ENCODE results near the gene PLEKHB1.
"Not testable (repeated sequence)": the region's sequence is repeated elsewhere in the genome, so short reads cannot be mapped to it uniquely, and the experiment has no call there.

Gene PLEKHB1

DNA sequence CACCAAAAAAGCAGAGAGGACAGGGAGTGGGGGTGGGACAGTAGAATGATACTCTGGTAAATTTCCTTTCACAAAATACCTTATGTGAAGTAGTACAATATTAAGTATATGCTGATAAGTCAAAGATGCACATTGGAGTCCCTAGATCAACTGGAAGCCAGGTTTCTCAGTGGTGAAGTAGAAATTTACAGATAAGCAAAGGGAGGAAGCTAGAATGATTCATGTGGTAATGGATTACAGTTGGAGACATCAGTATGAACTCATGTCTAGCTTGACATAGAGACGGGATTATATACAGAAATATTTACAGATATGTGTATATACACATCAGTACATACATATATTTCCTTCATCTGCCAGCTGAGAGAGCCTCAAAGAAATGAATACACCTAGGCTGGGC lies 21.5 kb downstream of the PLEKHB1 start:
- no peak overlapping the region for H3K4me3 ChIP-seq (ENCODE audit: low read depth, low read length)
- no peak for DNase-seq (ENCODE audit: low read depth)
- TF ChIP-seq, protein P1, sequence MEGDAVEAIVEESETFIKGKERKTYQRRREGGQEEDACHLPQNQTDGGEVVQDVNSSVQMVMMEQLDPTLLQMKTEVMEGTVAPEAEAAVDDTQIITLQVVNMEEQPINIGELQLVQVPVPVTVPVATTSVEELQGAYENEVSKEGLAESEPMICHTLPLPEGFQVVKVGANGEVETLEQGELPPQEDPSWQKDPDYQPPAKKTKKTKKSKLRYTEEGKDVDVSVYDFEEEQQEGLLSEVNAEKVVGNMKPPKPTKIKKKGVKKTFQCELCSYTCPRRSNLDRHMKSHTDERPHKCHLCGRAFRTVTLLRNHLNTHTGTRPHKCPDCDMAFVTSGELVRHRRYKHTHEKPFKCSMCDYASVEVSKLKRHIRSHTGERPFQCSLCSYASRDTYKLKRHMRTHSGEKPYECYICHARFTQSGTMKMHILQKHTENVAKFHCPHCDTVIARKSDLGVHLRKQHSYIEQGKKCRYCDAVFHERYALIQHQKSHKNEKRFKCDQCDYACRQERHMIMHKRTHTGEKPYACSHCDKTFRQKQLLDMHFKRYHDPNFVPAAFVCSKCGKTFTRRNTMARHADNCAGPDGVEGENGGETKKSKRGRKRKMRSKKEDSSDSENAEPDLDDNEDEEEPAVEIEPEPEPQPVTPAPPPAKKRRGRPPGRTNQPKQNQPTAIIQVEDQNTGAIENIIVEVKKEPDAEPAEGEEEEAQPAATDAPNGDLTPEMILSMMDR (IDR thresholded peaks at IDR 0.05; ENCODE audit: control insufficient read depth, extremely low read depth, insufficient read depth): no peak

DNA sequence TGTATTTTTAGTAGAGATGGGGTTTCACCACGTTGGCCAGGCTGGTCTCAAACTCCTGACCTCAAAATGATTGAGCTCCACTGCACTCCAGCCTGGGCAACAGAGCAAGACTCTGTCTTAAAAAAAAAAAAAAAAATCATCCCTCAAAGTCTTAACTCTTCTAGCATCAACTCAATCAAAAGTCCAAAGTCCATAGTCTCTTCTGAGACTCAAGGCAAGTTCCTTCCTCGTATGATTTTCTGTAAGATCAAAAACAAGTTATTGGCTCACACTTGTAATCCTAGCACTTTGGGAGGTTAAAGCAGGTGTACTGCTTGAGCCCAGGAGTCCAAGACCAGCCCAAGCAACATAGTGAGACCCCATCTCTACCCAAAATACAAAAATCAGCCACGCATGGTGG lies 24.4 kb downstream of the PLEKHB1 start:
- TF ChIP-seq, protein P1 (IDR thresholded peaks at IDR 0.05; ENCODE audit: control insufficient read depth, extremely low read depth, insufficient read depth): no peak
- DNase-seq (ENCODE audit: low read depth): no peak
- no peak overlapping the region for H3K4me3 ChIP-seq (ENCODE audit: low read depth, low read length)

DNA sequence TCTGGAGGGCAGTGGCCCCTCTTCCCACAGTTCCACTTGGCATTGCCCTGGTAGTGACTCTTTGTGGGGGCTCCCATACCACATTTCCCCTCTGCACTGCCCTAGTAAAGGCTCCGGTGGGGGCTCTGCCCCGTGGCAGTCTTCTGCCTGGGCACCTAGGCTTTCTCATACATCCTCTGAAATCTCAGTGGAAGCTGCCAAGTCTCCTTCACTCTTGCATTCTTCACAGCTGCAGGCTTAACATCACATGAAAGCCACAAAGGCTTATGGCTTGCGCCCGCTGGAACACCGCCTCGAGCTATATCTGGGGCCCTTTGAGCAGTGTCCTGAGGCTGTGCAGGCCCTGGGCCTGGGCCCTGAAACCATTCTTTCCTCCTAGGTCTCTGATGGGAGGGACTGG lies 25.3 kb downstream of the PLEKHB1 start:
- TF ChIP-seq, protein P1 (IDR thresholded peaks at IDR 0.05; ENCODE audit: control insufficient read depth, extremely low read depth, insufficient read depth): no peak
- no peak overlapping the region for H3K4me3 ChIP-seq (ENCODE audit: low read depth, low read length)
- DNase-seq (ENCODE audit: low read depth): no peak

DNA sequence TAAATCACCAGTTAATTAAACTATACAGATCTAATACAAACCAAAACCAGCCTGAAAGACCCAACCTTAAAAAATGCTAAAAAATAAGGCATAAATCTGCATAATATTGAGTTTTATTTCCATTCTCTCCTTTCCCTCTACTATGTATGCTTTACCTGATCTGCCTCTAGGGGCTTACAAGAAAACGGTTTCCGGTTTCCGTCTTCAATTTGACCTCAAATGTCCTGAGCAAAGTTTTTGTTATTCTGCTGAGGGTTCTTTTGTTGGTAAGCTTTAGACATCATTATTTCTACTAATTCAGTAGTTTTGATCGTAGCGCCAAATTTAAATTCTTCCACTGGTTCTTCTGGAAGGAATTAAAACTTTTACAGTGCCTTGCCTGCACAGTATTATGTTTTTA lies 30.2 kb downstream of the PLEKHB1 start:
- H3K4me3 ChIP-seq (ENCODE audit: low read depth, low read length): peak overlapping the region; percentile 21
- DNase-seq (ENCODE audit: low read depth): not testable (repeated sequence)

DNA sequence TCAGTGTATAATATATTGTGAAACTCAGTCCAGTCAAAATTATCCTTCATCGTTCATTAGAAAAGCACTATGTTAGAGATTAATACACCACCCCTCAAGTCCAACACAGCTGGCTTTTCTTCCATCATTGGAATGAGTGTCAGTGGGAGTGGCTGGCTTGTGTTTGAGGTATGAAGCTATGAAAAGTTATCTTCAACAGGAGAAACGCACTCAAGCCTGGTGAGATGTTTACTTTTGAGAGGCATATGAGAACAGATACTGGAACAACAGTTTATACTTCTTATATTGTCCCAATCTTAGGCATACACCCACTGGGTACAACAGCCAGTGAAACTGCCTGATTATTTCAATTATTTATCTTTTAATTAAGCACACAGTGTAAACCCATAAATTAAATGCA lies 34.3 kb downstream of the PLEKHB1 start:
- DNase-seq (ENCODE audit: low read depth): peak; percentile 64
- TF ChIP-seq, protein P1 (IDR thresholded peaks at IDR 0.05; ENCODE audit: control insufficient read depth, extremely low read depth, insufficient read depth): no peak

DNA sequence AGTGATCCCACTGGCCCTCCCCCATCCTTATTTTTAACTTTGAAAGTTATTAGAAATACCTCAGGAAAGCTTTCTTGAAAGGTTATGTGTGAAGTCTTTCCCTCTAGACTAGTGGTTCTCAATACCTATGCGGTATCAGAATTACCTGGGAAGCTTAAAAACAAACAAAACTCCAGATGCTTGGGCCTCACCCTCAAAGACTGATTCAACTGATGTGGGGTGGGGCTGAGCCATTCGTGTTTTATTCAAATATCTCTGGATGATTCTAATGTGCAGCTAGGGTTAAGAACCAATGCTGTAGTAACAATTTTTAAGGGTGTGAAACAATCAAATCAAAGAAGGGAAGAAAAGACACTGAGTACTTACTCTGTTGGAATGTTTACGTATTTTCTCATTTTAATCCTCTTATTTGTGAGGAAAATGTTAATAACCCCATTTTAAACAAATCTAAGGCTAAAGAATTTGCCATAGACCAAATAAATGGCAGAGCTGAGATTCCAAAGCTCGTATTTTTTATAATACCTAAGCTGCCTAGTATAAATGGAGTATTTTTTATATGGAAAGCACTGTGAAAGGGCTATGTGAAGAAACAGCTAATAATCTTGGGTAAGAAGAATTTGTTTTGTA lies 47.6 kb downstream of the PLEKHB1 start:
- TF ChIP-seq, protein P1 (IDR thresholded peaks at IDR 0.05; ENCODE audit: control insufficient read depth, extremely low read depth, insufficient read depth): no peak
- DNase-seq (ENCODE audit: low read depth): no peak
- no peak overlapping the region for H3K4me3 ChIP-seq (ENCODE audit: low read depth, low read length)

More for the DNA sequence above, 34.3 kb downstream of the PLEKHB1 start:
- no peak overlapping the region for H3K4me3 ChIP-seq (ENCODE audit: low read depth, low read length)

DNA sequence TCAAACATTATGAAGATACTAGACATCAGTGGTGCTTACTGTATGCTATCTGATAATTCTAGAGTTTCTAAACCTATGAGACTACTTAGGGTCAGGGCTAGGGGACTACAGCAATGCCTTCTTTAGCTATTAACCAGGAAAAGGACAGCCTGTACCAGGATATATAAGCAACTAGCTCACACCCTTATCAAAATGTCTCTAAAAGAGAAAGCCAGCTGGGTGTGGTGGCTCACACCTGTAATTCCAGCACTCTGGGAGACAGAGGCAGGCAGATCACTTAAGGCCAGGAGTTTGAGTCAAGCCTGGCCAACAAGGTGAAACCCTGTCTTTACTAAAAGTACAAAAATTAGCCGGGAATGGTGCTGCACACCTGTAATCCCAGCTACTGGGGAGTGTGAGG lies 58.7 kb downstream of the PLEKHB1 start:
- no peak for DNase-seq (ENCODE audit: low read depth)
- TF ChIP-seq, protein P1 (IDR thresholded peaks at IDR 0.05; ENCODE audit: control insufficient read depth, extremely low read depth, insufficient read depth): no peak
- no peak overlapping the region for H3K4me3 ChIP-seq (ENCODE audit: low read depth, low read length)

Data from LNCaP clone FGC (cell line).